ENCODE results near the gene EVA1C. TPM values are rescaled to one million over a fixed set of nuclear protein-coding genes. Genes with fewer than 3 reads are reported as not detected.

EVA1C gene
- total RNA-seq, 1 donor from 2014 or later, result 0.38 TPM

DNA sequence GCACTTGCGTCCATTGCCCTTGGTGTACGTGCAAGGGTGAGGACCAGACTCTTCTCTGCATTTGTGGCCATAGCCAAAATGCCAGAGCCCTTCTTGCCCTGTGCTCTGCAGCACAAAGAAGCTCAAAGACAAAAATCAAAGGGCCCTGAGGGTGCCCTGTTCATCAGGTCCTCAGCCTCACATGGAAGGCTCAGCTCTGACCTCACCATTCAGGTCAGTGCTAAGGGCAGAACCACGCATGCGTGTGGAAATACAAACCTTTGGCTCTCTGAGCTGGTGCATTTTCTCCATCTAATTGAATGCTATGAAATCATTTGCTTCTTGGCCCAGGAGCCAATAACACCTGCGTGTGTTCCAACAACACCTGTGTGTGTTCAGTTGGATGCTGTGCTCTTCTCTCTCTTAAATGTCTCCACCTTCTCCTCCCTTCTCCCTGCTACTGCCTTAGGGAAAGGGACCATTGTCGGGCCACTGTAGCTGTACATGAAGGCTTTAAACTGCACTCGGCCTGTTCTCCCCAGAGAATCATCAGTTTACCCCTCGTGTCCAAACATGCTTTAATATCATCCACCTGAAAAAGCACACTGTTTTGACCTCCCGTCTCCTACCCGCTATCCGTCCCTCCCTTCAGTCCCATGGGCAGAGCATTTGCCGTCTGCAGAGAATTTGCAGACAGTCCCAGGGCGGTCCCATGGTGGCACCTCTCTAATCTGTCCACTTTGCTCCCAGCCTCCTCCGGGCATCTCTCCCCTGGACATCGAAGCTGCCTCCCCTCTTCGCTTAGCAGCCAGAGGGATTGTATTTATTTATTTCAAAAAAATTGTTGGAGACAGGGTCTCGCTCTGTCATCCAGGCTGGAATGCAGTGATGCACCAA lies 60.6 kb downstream of the EVA1C start:
- Mint-ChIP-seq H3K27me3 (no peaks in the 10 kb centered on the region), H3K4me1 (no peaks in the 10 kb centered on the region), H3K9me3 (no peaks in the 10 kb centered on the region), H3K36me3 (ENCODE audit: low read depth) (no peaks in the 10 kb centered on the region), H3K27ac (no peak overlapping the region), H3K4me3 (no peak overlapping the region)
- TF ChIP-seq CTCF (IDR thresholded peaks at IDR 0.05), result no peak
- no peak for DNase-seq
- ChIA-PET CTCF (no interaction called here), POLR2A (no interaction called here)
- intact Hi-C loops (cut with micrococcal nuclease), result no loop called here
- no peak for ATAC-seq (ENCODE audit: low read depth)

DNA sequence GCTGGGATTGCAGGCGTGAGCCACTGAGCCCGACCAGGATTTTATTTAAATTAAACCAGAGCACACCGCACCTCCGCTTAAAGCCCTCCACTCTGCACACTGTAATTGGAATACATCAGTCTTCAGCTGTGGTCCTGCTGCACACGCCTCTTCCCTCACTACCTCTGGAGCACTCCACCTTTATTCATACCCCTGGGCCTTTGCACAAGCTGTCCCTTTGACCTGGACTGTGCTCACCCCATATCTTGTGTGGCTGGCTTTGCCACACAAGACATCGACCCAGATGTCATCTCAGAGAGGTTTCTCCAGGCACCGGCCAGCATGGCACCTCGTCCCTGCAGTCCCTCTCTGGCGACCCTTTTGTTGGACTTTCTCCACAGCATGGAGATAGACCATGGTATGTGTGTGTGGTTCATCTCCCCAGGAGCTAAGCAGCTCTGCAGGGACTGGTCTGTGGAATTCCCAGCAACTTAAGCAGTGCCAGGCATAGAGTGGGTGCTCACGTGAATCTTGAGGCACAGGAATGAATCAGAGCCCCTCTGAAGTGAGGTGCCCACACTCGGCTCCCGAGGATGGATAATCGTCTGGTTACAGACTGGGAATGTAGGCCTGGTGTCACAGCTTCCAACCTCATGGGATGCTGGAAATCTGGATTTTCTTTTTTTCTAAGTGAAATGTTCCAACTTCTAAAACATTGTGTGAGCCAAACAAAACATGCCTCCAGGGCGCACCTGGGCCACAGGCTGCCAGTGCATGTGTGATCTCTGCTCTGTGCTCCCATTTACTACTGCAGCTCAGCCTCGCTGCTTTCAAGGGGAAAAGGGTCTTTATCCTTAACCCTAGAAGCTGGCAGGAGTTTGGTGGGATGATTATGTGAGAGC lies 61.9 kb downstream of the EVA1C start:
- Mint-ChIP-seq H3K4me1 (no peaks in the 10 kb centered on the region), H3K27ac (no peak overlapping the region), H3K36me3 (ENCODE audit: low read depth) (no peaks in the 10 kb centered on the region), H3K9me3 (no peaks in the 10 kb centered on the region), H3K27me3 (no peaks in the 10 kb centered on the region), H3K4me3 (no peak overlapping the region)
- DNase-seq, result no peak
- ChIA-PET CTCF (no interaction called here), POLR2A (no interaction called here)
- intact Hi-C loops (cut with micrococcal nuclease), result no loop called here
- TF ChIP-seq CTCF (IDR thresholded peaks at IDR 0.05), result no peak
- no peak for ATAC-seq (ENCODE audit: low read depth)

DNA sequence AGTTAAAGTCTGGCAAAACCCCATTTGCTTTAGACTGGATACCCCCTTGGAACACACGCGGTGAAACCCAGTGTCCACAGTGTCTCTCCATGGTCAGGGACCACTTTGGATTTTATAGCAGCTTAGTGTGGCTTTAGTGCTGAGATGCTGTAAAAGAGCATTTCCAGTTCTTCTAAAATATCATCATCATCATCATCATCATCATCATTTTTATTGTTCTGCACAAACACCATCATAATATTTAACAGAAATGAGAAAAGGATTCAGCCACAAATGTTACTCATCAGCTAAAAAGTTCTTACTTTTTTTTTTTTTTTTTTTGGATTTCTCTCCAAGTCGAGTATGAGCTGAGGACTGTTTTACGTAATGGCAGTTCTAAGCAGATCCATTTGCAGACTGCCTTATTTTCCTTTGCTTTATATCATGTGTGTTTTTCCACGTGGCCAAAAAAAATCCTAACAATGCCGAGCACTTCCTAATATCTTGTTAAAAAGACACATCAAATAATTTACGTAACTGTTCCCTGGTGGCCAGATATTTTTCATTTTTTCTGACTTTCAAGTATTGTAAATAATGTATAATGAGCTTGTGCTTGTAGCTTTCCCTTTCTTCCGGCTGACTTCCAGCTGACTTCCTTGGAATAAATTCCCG lies 62.8 kb downstream of the EVA1C start:
- CTCF ChIA-PET, result no interaction called here
- no peaks in the 10 kb centered on the region for H3K36me3 Mint-ChIP-seq (ENCODE audit: low read depth)
- ATAC-seq (ENCODE audit: low read depth), result no peak

DNA sequence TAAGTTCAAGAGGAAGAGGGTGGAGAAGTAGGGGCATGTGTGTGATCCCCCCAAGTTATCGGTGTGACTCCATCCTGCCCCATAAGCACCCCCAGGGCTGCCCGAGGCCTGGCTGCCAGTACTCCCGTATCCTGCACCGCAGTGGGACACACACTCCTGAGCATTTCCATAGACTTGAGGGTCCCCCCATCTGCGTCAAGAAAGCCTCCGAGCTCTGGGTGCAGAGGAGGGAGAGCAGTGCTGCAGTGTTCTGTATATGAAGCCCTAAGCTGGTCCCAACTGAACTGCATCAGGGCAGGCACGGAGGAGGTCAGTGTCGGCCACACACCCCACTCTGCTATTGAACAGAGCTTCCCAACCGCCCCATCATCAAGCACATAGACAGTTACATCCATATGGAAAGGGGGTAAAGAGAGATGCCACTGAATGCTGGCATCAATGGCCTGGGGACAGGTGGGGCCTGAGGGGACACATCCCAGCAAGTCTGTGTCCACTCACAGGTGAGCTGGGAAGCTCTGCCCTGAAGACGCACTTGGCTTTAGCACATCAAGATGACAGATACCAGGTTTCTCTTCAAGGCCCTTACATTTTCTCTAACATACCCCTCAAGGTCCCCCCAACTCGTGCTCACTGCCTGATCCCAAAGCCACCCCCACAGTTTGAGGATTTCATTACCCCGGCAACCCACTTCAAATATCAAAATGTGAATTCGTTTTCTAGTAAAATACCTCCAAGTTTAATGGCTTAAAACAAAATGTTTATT lies 64.3 kb downstream of the EVA1C start:
- H3K4me3 Mint-ChIP-seq, result no peak overlapping the region
- no peak overlapping the region for H3K27ac Mint-ChIP-seq
- no peak for TF ChIP-seq CTCF (IDR thresholded peaks at IDR 0.05)
- intact Hi-C loops (cut with micrococcal nuclease), result no loop called here
- H3K36me3 Mint-ChIP-seq (ENCODE audit: low read depth), result no peaks in the 10 kb centered on the region
- DNase-seq (no peak), ATAC-seq (ENCODE audit: low read depth) (no peak)
- H3K4me1 Mint-ChIP-seq, result no peaks in the 10 kb centered on the region
- H3K9me3 Mint-ChIP-seq, result no peaks in the 10 kb centered on the region
- ChIA-PET POLR2A (interaction anchor here (0.6 kb wide), 1 partner anchor 80 kb away, joined by 8 read pairs; no protein-coding TSS in a partner anchor), CTCF (no interaction called here)
- no peaks in the 10 kb centered on the region for H3K27me3 Mint-ChIP-seq

More for the DNA sequence above, 62.8 kb downstream of the EVA1C start:
- Mint-ChIP-seq H3K27me3 (no peaks in the 10 kb centered on the region), H3K4me1 (no peaks in the 10 kb centered on the region), H3K27ac (no peak overlapping the region), H3K9me3 (no peaks in the 10 kb centered on the region), H3K4me3 (no peak overlapping the region)
- intact Hi-C loops (cut with micrococcal nuclease), result no loop called here
- DNase-seq, result no peak
- POLR2A ChIA-PET, result no interaction called here
- no peak for TF ChIP-seq CTCF (IDR thresholded peaks at IDR 0.05)
